SK-N-MC (cell line): ENCODE data around the gene SSC5D.

Experiments
- DNase-seq: peaks from one replicate; pipeline ENCODE4 v3.0.0-alpha.2; 2011; ENCODE audit warnings: low read depth, low spot score
- H3K27ac ChIP-seq: fragments of 200-600 bp; sonication (generic); 2 replicates; pipeline ENCODE4 v1.5.1; 2016; ENCODE audit warnings: mixed run types
- H3K36me3 ChIP-seq: fragments of 200-600 bp; sonication (generic); 2 replicates; pipeline ENCODE4 v1.6.1; 2017; ENCODE audit warnings: antibody characterized with exemption, low read length, mixed read lengths; ENCODE audit not compliant: insufficient read depth
- H3K4me3 ChIP-seq: fragments of 200-600 bp; sonication (generic); 2 replicates; pipeline ENCODE4 v1.5.1; 2016
- H3K9ac ChIP-seq: fragments of 200-600 bp; sonication (generic); 2 replicates; pipeline ENCODE4 v1.8.0; 2017; ENCODE audit warnings: mixed run types, mixed read lengths; ENCODE audit not compliant: insufficient read length
- H3K9me3 ChIP-seq: fragments of 200-600 bp; sonication (generic); 2 replicates; pipeline ENCODE4 v1.6.1; 2017; ENCODE audit warnings: low read depth, mild to moderate bottlenecking, antibody characterized with exemption, low read length, moderate library complexity, mixed read lengths
- EZH2 ChIP-seq: fragments of 200-600 bp; sonication (generic); IDR thresholded peaks from one replicate; pipeline ENCODE4 v1.6.1; 2017; ENCODE audit warnings: antibody characterized with exemption
- FOXP2 ChIP-seq: optimal IDR thresholded peaks from 2 replicates; pipeline ENCODE3; 2011; ENCODE audit warnings: mild to moderate bottlenecking, moderate library complexity; ENCODE audit not compliant: insufficient read depth; ENCODE audit errors: extremely low read length, control extremely low read depth
- POLR2AphosphoS5 ChIP-seq: IDR thresholded peaks from 2 replicates; pipeline ENCODE4 v1.6.1; 2012; ENCODE audit warnings: mild to moderate bottlenecking, low read depth, low read length, borderline replicate concordance

The SSC5D gene

DNA sequence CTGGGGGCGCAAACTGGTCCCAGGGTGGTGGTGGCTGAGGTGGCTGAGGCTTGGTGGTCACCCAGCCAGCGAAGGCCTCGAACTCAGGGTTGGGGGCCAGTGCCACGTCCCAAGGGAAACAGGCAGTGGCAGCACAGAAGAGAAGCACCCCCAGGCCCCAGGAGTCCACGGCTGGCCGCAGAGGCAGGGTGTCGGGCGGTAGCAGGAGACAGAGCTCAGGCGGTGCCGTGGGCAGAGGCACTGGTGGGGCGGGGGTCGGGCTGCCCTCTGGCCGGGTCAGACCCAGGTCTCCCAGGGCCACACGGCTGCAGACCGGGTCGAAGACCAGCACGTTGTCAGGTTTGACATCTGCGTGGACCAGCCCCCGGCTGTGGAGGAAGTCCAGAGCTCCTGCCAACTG, 52.9 kb downstream of the SSC5D start:
- H3K4me3 ChIP-seq = no peak overlapping the region
- TF ChIP-seq EZH2 (no peak), FOXP2 (no peak), POLR2AphosphoS5 (no peak)
- DNase-seq = no peak
- H3K9ac ChIP-seq = no peak overlapping the region
- no peaks in the 10 kb centered on the region for H3K9me3 ChIP-seq
- H3K36me3 ChIP-seq = no peaks in the 10 kb centered on the region
- no peak overlapping the region for H3K27ac ChIP-seq

DNA sequence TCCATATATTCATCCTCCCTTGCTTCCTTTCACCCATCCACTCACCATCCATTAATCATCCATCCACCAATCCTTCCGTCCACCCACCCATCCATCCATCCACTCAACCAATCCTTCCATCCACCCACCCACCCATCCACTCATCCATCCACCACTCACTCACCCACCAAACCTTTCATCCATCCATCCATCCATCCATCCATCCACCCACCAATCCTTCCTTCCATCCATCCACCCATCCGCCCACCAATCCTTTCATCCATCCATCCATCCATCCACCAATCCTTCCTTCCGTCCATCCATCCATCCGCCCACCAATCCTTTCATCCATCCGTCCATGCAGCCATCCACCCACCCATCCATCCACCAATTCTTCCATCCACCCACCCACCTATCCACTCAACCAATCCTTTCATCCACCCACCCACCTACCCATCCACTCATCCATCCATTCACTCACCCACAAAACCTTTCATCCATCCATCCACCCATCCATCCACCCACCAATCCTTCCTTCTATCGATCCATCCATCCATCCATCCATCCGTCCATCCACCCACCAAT, 54.1 kb downstream of the SSC5D start:
- TF ChIP-seq FOXP2 (no peak), EZH2 (no peak)
- Histone ChIP-seq H3K36me3 (no peaks in the 10 kb centered on the region), H3K27ac (no peak overlapping the region), H3K9ac (no peak overlapping the region), H3K4me3 (no peak overlapping the region), H3K9me3 (no peaks in the 10 kb centered on the region)
- no peak for DNase-seq

DNA sequence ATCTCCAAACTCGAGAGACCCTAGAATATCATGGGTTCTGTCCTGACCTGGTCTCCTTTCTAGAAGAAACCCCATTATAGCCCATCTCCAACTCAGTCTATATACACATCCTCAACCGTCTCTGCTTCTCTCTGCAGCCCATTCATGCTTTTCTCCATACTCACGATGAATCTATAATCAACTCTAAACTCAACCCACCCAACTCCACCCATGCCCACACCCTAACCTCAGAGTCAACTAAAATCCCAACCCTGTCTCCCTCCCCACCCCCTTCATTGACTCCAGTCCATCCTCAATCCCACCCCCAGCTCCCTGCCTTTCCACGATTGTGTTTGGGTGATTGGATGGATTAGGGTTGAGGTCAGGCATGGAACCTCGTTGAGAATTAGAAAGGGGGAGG, 55.3 kb downstream of the SSC5D start:
- Histone ChIP-seq H3K36me3 (no peaks in the 10 kb centered on the region), H3K4me3 (no peak overlapping the region), H3K27ac (no peak overlapping the region), H3K9me3 (no peaks in the 10 kb centered on the region), H3K9ac (no peak overlapping the region)
- DNase-seq = no peak
- no peak for TF ChIP-seq FOXP2

DNA sequence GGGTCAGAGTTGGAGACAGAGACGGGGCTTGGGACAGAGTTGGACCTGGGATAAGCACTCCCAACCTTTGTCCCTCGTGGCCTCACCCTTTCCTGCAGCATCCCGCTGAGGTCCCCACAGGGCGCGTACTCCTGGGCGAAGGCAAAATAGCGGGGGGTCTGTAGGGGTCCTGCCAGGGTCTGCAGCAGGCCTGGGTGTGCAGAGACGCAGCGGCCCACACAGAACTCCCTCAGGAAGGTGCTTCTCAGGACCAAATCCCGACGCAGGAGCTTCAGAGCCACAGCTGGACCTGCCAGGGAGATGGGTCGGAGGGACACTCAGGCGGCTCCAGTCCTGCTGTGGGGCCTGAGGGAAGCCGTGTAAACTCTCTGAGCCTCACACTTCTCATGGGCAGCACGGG, 55.8 kb downstream of the SSC5D start:
- Histone ChIP-seq H3K36me3 (no peaks in the 10 kb centered on the region), H3K9ac (no peak overlapping the region), H3K27ac (no peak overlapping the region), H3K4me3 (no peak overlapping the region), H3K9me3 (no peaks in the 10 kb centered on the region)
- no peak for TF ChIP-seq FOXP2
- no peak for DNase-seq

DNA sequence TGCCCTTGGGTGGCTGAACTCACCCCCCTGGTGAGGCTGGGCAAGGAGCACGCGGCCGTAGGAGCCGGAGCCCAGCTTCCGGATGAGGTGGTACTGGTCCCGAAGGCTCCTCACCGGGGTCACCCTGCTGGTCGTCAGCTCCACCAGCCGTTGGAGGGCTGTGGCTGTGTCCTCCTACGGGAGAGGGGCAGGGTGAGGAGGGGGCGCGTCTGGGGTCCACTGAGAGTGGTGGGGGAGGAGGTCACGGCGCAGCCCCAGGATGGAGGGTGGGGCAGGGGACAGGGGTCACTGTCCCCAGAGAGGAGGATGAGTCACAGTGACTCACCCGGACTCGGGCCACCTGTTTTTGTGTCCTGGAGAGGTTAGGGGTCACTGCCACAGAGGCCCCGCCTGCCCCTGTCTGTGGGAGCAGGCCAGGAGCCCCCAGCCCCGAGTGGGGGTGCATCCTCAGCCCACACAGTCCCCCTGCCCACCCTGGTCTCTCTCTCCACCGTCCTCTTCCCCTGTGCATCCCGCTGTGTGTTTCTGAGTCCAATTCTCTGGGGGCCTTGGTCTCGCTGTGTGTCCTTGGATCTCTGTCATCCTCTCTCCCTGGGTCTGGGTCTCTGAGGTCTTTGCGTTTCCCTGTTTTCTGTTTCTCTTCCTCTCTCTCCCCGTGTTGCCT, 56.7 kb downstream of the SSC5D start:
- TF ChIP-seq POLR2AphosphoS5 (no peak), FOXP2 (no peak), EZH2 (no peak)
- H3K9me3 ChIP-seq = no peaks in the 10 kb centered on the region
- no peak overlapping the region for H3K27ac ChIP-seq
- H3K36me3 ChIP-seq = no peaks in the 10 kb centered on the region
- no peak overlapping the region for H3K9ac ChIP-seq
- H3K4me3 ChIP-seq = no peak overlapping the region
- no peak for DNase-seq

DNA sequence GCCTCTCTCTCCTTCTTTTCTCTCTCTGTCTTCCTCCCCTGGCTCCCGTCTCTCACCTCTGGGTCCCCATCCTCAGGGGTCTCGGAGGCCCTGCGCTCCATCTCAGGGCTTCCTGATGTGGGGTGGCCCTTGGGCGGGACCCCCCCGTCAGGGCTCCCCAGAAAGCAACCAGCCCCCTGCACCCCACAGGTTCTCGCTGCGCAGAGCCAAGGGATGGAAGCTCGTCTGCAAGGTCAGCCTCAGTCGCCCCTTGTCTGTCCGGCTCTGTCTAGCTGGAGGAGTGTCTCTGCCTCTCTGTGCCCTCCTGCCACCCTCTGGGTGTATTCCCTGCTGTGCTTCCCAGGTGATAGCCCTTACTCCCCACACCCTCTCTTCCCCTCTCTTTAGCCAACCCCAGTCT, 57.2 kb downstream of the SSC5D start, which contains the start of gene SBK3:
Gene SBK3, minus strand, starts transcription at position 101 of the 400 bp plus-strand sequence. Its CDS starts 0 bp downstream, at position 101.
- Histone ChIP-seq H3K4me3 (no peak within 1 kb of the TSS), H3K27ac (no peak within 1 kb of the TSS), H3K9me3 (no peaks in the 10 kb centered on the region), H3K36me3 (no peaks in the 10 kb centered on the region), H3K9ac (no peak within 1 kb of the TSS)
- TF ChIP-seq POLR2AphosphoS5 (no peak), FOXP2 (no peak), EZH2 (no peak)
- no peak for DNase-seq

DNA sequence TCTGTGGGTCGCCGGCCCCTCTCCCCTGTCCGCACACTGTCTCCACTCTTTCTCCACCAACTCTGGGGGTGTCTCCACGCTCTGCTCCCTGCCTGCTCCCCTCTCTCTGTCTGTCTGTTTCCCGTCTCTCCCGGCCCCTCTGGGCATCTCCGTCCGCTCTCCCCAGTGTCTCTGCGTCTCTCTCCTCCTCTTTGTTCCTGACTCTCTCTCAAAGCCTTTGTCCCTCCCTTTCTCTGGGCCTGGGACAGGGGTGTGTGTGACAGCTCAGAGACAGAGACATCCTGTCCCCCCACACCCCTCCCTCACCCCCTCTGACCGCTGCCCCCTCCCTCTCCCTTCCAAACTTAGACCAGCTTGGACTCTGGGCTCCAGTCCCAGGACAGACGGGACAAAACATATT, 57.8 kb downstream of the SSC5D start:
- no peak for DNase-seq
- TF ChIP-seq POLR2AphosphoS5 = no peak
- no peak for TF ChIP-seq EZH2
- TF ChIP-seq FOXP2 = no peak
- no peak overlapping the region for H3K9ac ChIP-seq
- H3K9me3 ChIP-seq = no peaks in the 10 kb centered on the region
- H3K4me3 ChIP-seq = no peak overlapping the region
- no peaks in the 10 kb centered on the region for H3K36me3 ChIP-seq
- no peak overlapping the region for H3K27ac ChIP-seq

DNA sequence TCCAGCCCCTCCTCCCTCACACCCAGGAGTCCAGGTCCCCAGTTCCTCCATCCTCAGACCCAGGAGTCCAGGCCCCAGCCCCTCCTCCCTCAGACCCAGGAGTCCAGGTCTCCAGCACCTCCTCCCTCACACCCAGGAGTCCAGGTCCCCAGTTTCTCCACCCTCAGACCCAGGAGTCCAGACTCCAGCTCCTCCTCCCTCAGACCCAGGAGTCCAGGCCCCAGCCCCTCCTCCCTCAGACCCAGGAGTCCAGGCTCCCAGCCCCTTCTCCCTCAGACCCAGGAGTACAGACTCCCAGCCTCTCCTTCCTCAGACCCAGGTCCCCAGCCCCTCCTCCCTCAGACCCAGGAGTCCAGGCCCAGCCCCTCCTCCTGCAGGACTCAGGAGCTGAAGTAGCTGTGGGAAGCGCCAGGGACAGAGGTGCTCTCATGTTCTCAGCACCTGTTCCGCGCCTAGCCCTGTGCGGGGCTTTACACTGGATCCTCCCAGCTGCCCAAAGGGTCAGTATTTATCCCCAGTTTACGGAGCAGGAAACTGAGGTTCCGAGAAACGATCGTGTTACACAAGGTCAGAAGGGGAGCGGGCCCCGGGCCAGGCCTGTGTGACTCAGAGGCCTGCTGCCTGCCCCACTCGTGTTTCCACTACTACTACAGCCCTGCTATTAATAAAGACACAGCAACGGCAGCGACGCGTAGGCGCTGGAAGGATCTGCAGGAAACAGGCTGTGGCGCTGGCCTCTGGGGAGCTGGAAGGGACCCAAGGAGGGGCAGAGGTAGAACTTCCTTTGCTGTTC, 58.8 kb downstream of the SSC5D start:
- no peaks in the 10 kb centered on the region for H3K9me3 ChIP-seq
- TF ChIP-seq EZH2 (no peak), POLR2AphosphoS5 (no peak), FOXP2 (no peak)
- no peaks in the 10 kb centered on the region for H3K36me3 ChIP-seq
- H3K9ac ChIP-seq = no peak overlapping the region
- no peak overlapping the region for H3K27ac ChIP-seq
- H3K4me3 ChIP-seq = no peak overlapping the region
- DNase-seq = no peak
